ENCODE data around the gene MARK3. TPM values are rescaled to one million over a fixed set of nuclear protein-coding genes. Genes with fewer than 3 reads are reported as not detected.

The MARK3 gene
- total RNA-seq, 1 experiment from 2014 or later, result 83.9 TPM

DNA sequence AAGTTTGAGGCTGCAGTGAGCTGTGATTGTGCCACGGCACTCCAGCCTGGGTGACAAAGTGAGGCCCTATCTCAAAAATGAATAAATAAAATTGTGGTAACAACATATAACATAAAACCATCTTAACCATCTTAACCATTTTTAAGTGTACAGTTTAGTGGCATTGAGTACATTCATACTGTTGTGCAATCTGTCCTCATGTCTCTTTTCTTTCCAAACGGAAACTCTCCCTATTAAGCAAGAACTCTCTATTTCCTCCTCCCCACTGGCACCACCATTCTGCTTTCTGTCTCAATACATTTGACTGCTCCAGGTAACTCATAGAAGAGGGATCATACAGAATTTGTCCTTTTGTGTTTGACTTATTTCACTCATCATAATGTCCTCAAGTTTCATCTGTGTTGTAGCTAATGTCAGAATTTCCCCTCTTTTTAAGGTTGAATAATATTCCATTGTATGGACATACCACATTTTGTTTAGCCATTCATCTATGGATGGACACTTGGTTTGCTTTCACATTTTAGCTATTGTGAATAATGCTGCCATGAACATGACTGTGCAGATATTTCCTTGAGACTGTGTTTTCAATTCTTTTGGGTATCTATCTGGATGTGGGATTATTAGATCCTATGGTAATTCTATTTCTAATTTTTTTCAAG is 4.4 kb upstream of the MARK3 start:
- no peaks in the 10 kb centered on the region for H3K36me3 ChIP-seq
- H3K27ac ChIP-seq, result no peak overlapping the region
- peaks cover 5% of the 10 kb centered on the region for H3K9me3 ChIP-seq (replicated peaks)
- H3K27me3 ChIP-seq, result no peaks in the 10 kb centered on the region
- no peak for DNase-seq
- no peak overlapping the region for H3K4me3 ChIP-seq
- H3K4me1 ChIP-seq, result no peaks in the 10 kb centered on the region

DNA sequence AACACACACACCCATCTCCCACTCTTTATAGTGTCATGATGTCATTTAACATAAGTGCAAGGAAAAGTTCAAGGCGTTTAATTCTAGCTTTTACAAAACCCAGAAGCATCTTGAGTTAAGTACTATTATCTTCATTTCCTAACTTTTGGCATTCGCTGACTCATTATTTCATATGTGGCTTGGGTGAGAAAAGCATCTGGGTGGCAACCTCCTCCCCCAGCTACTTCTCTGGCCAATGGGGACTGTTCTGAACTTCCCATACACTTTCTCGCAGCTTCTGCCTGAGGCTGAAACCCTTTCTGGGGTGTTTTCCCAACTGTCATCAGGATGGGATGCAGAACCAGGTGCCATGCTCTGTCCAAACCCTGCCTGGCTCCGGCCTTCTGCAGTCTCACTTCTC is 2.8 kb upstream of the MARK3 start:
- H3K36me3 ChIP-seq, result no peaks in the 10 kb centered on the region
- DNase-seq, result no peak
- no peak overlapping the region for H3K27ac ChIP-seq

DNA sequence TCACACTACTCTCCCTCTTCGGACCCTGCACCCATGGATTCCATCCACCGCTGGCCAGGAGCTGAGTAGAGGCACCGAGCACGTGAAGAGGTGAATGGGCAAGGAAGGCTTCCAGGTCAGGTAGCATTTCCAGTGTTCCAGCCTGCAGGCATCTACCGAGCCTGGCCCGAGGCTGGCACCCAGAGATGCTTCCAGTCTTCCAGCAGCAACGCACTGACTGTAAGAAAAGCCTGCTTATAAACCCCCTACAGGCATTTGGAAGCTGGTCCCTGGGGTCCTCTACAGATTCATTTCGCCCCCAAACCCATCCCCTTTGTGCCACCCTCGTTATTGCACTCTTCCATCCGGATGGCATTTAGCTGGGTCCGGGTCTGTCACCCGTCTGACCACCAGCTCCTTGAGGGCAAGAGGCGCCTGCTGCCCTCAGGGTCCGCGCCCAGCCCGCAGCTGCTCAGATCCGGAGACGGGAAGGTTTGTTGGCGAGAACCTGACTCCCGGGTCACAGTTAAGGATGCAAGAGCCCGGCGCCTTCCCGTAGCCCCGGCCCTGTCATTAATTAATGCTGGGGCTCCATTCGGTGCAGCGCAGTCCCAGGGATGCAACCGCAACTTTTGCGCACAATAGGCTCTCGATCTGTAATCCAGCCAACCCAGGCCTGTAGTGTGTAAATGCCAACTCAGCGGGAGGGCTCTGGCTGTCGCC is 614 bp upstream of the MARK3 start:
- Histone ChIP-seq H3K4me3 (peak overlapping the region; percentile 77), H3K27ac (no peak overlapping the region; the same call in 1 of the 2 replicates)
- no peak for DNase-seq

More for the DNA sequence above, 2.8 kb upstream of the MARK3 start:
- H3K9me3 ChIP-seq (replicated peaks), result peaks cover 5% of the 10 kb centered on the region
- H3K27me3 ChIP-seq, result no peaks in the 10 kb centered on the region
- H3K4me3 ChIP-seq, result no peak overlapping the region
- H3K4me1 ChIP-seq, result no peaks in the 10 kb centered on the region

DNA sequence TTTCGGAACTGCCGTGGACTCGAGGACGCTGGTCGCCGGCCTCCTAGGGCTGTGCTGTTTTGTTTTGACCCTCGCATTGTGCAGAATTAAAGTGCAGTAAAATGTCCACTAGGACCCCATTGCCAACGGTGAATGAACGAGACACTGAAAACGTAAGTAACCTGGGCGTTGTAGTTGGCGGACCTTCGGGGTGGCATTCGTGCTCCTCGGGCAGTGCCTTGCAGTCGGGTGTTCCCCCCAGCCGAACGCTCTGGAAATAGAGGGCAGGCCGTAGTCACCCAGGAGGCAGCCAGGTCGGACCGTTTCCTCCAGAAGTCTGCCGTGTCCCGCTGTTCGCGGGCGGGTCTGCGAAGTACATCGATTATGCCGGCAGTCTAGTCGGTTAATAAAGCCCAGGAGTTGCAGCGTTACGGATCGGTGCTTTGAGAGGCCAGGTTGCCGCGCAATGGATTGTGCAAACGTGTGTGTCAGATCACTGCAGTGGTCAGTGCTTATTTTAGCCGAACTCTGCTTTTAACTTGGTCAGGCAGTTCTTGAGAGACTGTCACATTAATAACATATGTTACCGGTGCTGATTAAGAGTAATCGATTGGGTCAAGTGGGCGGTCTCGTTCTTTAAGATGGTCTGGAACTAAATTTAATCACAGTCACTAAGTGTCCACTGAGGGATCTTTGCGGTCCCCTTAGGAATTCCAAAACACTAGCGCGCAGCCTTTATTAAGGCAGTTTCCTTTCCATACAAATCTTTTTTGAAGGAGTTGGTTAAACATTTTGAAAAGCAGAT is 906 bp downstream of the MARK3 start:
- no peaks in the 10 kb centered on the region for H3K36me3 ChIP-seq
- H3K9me3 ChIP-seq (replicated peaks), result peaks cover 2% of the 10 kb centered on the region
- peak overlapping the region; percentile 77 for H3K4me3 ChIP-seq
- DNase-seq, result peak; percentile 37 to 41
- H3K27me3 ChIP-seq, result no peaks in the 10 kb centered on the region
- H3K27ac ChIP-seq, result peak overlapping the region; percentile 45; the same call in 1 of the 2 replicates
- H3K4me1 ChIP-seq, result no peaks in the 10 kb centered on the region

More for the DNA sequence above, 614 bp upstream of the MARK3 start:
- Histone ChIP-seq H3K4me1 (no peaks in the 10 kb centered on the region), H3K27me3 (no peaks in the 10 kb centered on the region), H3K9me3 (replicated peaks) (peaks cover 5% of the 10 kb centered on the region), H3K36me3 (no peaks in the 10 kb centered on the region)

DNA sequence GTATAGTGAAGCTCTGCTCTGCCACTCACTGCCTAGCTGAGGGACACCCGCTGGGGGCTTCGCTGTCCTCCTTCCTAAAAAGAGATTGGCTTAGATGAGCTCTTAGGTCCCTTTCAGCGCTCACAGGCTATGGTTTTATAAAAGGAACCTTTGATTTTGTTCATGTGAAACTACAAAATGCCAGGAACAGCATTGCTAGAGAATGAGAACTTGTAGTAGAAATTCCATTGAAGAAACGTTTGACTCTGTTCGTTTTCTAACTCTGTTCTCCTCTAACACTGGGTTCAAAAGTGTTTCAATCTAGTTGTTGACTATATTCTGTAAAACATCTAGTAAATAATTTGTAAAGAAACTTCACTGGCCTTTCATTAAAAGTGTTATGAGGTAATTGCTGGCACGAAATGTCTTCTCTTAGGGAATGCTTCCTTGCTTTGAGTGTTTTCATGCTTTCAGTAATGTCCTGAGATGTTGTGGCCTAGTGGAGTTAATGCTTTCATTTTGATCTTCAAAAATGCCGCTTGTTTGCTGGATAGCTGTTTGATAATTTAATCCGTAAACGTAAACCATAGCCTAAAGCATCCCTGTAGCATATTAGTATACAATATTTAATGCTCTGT is 1.6 kb downstream of the MARK3 start:
- no peak for DNase-seq
- Histone ChIP-seq H3K4me1 (no peaks in the 10 kb centered on the region), H3K4me3 (peak overlapping the region; percentile 77), H3K9me3 (replicated peaks) (no peaks in the 10 kb centered on the region), H3K27ac (no peak overlapping the region), H3K36me3 (no peaks in the 10 kb centered on the region), H3K27me3 (no peaks in the 10 kb centered on the region)

DNA sequence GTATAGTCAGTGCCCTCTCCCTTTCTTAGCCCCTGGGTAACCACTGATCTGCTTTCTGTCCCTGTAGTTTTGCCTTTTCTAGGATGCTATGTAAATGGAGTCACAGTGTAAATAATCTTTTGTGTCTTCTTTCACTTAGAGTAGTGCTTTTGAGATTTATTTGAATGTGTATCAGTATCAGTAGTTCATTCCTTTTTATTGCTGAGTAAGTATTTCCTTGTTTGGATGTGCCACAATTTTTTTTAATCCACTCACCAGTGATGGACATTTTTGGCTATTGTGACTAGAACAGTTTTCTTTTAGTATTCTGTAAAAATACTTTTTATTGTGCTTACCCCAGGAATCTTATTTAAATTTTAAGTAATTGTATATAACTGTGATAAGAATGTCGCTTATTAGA is 3.4 kb downstream of the MARK3 start:
- Histone ChIP-seq H3K9me3 (replicated peaks) (no peaks in the 10 kb centered on the region), H3K36me3 (no peaks in the 10 kb centered on the region), H3K4me1 (no peaks in the 10 kb centered on the region), H3K27ac (no peak overlapping the region), H3K27me3 (no peaks in the 10 kb centered on the region), H3K4me3 (no peak overlapping the region)
- DNase-seq, result no peak

DNA sequence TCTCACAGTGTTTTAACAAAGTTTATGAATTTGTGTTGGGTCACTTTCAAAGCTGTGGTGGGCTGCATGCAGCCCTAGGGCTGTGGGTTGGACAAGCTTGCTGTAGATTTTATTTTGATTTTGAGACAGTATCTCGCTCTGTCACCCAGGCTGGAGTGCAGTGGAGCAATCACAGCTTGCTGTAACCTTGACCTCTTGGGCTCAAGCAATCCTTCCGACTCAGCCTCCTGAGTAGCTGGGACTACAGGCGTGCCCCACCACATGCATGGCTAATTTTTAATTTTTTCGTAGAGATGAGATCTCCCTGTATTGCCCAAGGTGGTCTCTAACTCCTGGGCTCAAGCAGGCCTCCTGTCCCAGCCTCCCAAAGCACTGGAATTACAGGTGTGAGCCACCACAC is 5.4 kb downstream of the MARK3 start:
- Histone ChIP-seq H3K4me3 (no peak overlapping the region), H3K36me3 (no peaks in the 10 kb centered on the region), H3K27me3 (no peaks in the 10 kb centered on the region), H3K4me1 (no peaks in the 10 kb centered on the region), H3K9me3 (replicated peaks) (no peaks in the 10 kb centered on the region), H3K27ac (no peak overlapping the region)
- no peak for DNase-seq

DNA sequence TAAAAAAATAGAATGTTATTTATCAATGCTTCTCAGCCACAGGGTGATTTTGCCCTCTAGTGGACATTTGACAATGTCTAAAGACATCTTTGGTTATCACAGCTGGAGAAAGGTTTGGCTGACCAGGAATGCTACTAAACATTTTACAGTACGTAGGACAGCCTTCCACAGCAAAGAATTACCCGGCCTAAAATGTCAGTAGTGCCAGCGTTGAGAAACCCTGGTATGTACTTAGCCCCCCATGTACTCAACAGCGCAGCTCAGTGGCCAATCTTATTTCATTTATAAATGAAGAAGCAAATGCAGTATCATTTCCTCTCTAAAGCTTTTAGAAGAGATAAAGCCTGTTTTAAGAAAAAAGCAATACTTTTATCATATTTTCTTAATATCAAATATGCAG is 5.8 kb downstream of the MARK3 start:
- Histone ChIP-seq H3K27ac (no peak overlapping the region), H3K36me3 (no peaks in the 10 kb centered on the region), H3K27me3 (no peaks in the 10 kb centered on the region), H3K9me3 (replicated peaks) (no peaks in the 10 kb centered on the region), H3K4me3 (no peak overlapping the region), H3K4me1 (no peaks in the 10 kb centered on the region)
- DNase-seq, result peak; percentile 59 to 66

DNA sequence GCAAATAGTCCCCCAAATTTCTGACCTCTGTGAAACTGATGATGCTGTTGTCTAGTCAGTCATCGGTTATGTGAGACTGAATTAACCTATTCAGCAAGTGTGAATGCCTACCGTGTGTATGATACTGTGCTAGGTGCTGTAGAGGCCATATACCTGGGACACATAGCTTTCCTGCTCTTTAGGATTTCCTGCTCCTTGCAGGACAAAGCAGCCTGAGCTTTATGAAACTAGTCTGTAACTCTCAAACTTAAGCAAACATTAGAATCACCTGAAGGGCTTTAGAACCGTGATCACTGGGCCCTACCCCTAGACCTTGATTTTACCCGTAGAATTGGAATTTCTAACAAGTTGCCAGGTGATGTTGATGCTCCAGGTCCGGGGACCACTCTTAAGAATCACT is 6.9 kb downstream of the MARK3 start:
- no peaks in the 10 kb centered on the region for H3K9me3 ChIP-seq (replicated peaks)
- H3K36me3 ChIP-seq, result no peaks in the 10 kb centered on the region
- no peaks in the 10 kb centered on the region for H3K4me1 ChIP-seq
- no peak overlapping the region for H3K4me3 ChIP-seq
- no peak overlapping the region for H3K27ac ChIP-seq
- H3K27me3 ChIP-seq, result no peaks in the 10 kb centered on the region
- DNase-seq, result no peak

DNA sequence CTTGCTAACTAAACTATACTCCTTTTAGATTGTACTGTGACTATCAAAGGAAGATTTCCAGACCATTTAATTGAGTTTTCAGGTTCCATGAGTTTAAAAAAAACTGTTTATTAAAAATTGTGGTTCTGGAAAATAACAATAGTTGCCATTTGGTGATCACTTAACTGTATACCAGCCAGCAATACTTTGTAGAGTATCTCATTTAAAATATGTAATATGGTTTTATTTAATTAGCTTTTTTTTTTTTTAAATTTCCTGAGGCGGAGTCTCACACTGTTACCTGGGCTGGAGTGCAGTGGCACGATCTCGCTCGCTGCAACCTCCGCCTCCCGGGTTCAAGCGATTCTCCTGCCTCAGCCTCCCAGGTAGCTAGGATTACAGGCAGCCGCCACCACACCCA is 7.4 kb downstream of the MARK3 start:
- no peak for DNase-seq
- Histone ChIP-seq H3K27me3 (no peaks in the 10 kb centered on the region), H3K27ac (no peak overlapping the region), H3K9me3 (replicated peaks) (no peaks in the 10 kb centered on the region), H3K4me1 (no peaks in the 10 kb centered on the region), H3K36me3 (no peaks in the 10 kb centered on the region), H3K4me3 (no peak overlapping the region)

DNA sequence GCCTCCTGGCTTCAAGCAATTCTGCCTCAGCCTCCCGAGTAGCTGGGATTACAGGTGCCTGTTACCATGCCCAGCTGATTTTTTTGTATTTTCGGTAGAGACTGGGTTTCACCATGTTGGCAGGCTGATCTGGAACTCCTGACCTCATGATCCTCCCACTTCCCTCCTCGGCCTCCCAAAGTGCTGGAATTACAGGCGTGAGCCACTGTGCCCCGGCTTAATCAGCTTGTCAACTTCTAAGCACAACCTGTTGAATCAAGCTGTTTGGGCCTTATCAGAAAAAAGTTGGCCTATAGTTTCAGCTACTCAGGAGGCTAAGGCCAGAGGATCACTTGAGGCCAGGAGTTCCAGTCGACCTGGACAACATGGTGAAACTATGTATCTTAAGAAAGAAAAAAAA is 7.9 kb downstream of the MARK3 start:
- H3K9me3 ChIP-seq (replicated peaks), result no peaks in the 10 kb centered on the region
- no peaks in the 10 kb centered on the region for H3K4me1 ChIP-seq
- no peak overlapping the region for H3K27ac ChIP-seq
- H3K4me3 ChIP-seq, result no peak overlapping the region
- no peaks in the 10 kb centered on the region for H3K27me3 ChIP-seq
- no peaks in the 10 kb centered on the region for H3K36me3 ChIP-seq
- DNase-seq, result no peak

DNA sequence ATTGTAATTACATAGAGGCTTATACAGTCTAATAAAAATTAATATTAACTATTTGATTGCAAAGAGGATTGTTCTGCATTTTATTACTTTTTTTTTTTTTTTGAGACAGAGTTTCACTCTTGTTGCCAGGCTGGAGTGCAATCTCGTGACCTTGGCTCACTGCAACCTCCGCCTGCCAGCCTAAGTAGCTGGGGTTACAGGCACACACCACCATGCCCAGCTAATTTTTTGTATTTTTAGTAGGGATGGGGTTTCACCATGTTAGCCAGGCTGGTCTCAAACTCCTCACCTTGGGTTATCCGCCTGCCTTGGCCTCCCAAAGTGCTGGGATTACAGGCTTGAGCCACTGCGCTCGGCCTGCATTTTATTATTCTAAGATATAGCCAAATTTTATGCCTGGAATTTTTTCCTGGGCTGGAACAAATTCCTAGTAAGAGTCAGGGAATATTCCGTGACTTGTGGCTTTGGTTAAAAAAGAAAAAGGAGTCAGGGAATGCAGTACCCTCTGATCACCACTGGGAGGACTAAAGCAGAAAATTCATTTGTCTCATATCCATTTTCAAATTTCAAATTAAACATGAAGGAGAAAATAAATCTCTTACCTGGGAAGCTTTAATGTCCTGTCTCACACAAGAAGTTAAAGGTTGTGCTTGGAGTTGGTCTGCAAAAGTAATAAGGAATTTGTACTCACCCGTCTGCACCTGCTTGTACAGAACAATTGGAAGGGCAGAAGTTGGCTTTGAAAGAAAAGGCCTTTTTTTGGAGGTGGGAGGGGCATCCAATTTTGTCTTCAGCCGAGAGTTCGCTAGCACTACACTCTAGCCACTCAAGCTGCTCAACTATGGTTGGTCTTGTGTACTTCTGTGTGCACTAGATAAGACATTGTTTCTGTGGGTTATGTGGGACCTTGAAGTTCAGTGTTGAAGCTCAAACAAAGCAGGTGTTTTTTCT is 8.7 kb downstream of the MARK3 start:
- no peaks in the 10 kb centered on the region for H3K27me3 ChIP-seq
- no peaks in the 10 kb centered on the region for H3K36me3 ChIP-seq
- DNase-seq, result peak in 1 of 2 experiments; percentile 54
- no peak overlapping the region for H3K4me3 ChIP-seq
- no peak overlapping the region for H3K27ac ChIP-seq
- no peaks in the 10 kb centered on the region for H3K9me3 ChIP-seq (replicated peaks)
- H3K4me1 ChIP-seq, result no peaks in the 10 kb centered on the region

DNA sequence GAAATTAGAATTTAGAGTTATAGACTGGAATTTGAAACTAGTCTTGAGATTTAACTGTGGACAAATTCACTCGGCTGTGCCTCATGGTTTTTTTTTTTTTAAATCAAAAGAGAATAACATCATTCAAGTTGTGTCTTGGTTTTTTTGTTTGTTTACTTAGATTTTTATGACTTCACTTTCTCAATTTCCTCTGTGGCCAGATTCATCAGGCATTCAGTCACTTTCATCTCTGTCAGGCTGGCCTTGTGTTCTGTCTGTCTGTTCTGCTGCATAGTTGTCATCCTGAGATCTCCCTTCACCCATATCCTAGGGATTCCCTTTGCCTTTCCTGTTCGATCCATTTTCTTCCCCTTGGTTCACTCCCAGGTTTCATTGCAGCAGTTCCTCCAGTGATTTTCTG is 10.0 kb downstream of the MARK3 start:
- Histone ChIP-seq H3K27me3 (no peaks in the 10 kb centered on the region), H3K9me3 (replicated peaks) (no peaks in the 10 kb centered on the region), H3K4me3 (no peak overlapping the region), H3K27ac (no peak overlapping the region), H3K36me3 (no peaks in the 10 kb centered on the region; the same call in 1 of the 2 replicates), H3K4me1 (no peaks in the 10 kb centered on the region)
- no peak for DNase-seq

DNA sequence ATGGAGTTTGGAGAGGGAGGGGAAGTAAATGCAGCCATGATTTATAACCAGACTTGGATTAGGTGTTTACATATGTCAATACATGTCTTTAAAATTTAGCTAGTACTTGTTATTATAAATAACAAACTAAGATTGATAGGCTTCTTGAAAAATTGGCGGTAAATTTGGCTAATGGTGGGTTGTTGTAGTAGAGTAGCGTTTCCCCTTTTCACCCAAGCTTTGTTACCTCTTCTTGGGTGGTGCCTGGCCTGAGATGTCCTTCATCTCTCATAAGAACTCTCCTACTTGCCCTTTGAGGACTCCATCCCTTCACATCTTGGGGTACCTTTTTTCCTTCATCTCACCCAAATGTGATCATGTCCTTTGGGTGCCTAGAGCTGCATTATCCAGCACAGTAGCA is 11.2 kb downstream of the MARK3 start:
- H3K27ac ChIP-seq, result no peak overlapping the region
- H3K36me3 ChIP-seq, result no peaks in the 10 kb centered on the region; the same call in 1 of the 2 replicates
- H3K9me3 ChIP-seq (replicated peaks), result no peaks in the 10 kb centered on the region
- DNase-seq, result no peak
- H3K27me3 ChIP-seq, result no peaks in the 10 kb centered on the region
- peaks cover 4% of the 10 kb centered on the region; the same call in 1 of the 2 replicates for H3K4me1 ChIP-seq
- H3K4me3 ChIP-seq, result no peak overlapping the region
